GM10266 (cell line): ENCODE data around the gene EPM2AIP1.

Experiments
- DNase-seq: peaks from one replicate; pipeline ENCODE4 v3.0.0; 2012; ENCODE audit errors: extremely low spot score
- TF ChIP-seq, protein P1 (sequence below): IDR thresholded peaks from 2 replicates; pipeline ENCODE4 v1.5.1; 2012; ENCODE audit warnings: mild to moderate bottlenecking, low read depth; ENCODE audit not compliant: control insufficient read depth, insufficient read depth; ENCODE audit errors: missing control alignments

EPM2AIP1 gene

DNA sequence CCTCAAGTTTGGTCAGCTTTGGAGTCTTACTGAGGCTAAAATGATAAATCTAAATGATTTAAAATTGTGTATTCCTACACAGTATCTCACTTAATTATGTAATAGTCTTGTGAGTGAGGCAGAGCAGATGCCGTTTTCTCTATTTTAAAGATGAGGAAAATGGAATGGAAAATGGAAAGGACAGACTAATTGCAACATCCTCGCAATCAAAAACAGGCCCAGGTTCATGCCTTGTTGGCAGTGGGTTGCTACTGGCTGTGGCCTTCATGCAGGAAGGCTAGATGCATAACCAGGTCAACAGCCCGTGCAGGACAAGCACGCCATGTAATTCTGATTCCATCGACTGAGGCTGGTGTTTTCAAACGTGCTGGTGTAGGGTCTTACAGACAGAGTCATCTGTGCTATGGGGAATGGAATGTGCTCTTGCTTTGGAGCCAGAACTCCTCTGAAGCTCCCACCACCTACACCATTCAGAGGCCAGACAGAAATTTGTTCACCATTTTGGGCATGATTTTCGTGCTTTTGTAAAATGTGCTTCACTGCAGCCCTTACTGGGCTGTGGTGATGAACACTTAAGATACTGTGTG, 38.3 kb upstream of the EPM2AIP1 start:
- TF ChIP-seq, protein P1, sequence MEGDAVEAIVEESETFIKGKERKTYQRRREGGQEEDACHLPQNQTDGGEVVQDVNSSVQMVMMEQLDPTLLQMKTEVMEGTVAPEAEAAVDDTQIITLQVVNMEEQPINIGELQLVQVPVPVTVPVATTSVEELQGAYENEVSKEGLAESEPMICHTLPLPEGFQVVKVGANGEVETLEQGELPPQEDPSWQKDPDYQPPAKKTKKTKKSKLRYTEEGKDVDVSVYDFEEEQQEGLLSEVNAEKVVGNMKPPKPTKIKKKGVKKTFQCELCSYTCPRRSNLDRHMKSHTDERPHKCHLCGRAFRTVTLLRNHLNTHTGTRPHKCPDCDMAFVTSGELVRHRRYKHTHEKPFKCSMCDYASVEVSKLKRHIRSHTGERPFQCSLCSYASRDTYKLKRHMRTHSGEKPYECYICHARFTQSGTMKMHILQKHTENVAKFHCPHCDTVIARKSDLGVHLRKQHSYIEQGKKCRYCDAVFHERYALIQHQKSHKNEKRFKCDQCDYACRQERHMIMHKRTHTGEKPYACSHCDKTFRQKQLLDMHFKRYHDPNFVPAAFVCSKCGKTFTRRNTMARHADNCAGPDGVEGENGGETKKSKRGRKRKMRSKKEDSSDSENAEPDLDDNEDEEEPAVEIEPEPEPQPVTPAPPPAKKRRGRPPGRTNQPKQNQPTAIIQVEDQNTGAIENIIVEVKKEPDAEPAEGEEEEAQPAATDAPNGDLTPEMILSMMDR, result no peak

DNA sequence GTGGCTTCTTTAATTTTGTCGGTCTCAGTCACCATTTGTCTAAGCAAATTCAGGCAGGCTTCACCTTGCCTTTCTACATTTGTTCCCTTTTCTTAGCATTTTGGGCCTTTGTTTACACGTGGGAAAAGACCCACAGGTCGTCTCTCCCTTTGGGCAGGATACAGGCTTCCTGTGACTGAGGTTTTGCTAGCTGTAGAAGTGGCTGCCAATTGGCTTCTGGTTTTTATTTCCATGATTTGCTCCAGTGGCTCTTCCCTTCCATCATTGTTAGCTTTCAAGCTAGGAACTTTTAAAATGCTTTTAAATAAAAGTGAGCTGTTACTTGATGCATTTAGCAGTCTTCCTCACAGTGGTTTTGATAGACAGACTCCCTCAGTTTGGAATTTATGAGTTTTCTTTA, 37.7 kb upstream of the EPM2AIP1 start:
- TF ChIP-seq, protein P1, result no peak
- no peak for DNase-seq

More for the DNA sequence above, 38.3 kb upstream of the EPM2AIP1 start:
- DNase-seq, result no peak

DNA sequence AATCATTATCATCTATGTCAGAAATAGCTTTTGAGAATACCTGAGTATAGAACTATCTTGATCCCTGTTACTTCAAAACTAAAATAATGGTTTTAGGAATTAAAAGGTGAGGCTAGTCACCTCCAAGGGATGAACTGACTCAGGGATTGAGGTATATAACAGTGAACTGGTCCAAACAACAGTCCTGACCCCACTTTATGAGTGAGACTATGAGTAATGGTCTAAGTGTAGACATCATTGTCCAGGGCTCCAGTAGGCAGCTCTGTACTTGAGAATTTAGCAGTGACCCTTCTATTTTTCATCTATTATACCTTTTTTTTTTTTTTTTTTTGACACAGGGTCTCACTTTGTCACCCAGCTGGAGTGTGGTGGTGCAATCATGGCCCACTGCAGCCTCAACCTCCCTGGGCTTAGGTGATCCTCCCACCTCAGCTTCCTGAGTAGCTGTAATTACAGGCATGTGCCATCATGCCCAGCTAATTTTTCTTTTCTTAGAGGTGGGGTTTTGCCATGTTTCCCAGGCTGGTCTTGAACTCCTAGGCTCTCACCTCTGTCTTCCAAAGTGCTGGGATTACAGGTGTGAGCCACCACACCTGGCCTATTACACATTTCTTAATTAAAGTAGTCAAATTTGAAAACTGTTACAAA, 36.7 kb upstream of the EPM2AIP1 start:
- TF ChIP-seq, protein P1, result no peak
- no peak for DNase-seq

DNA sequence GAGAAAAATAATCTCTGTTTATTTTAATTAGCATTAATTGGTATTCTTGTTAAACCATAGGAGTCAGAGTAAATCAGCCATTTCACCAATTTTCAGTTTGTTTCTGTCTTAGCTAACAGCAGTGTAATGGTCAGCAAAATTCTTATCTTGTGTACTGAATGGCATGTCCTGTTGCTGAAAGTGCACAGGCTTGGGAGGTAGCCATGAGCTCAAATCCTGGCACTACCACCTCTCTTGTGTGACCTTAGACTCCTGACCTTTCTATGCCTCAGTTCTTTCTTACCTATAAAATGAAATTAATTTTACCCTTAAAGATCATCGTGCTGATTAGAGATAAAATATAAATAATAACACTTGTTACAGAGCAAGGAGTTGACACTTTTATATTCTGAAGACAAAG, 36.2 kb upstream of the EPM2AIP1 start:
- no peak for DNase-seq
- TF ChIP-seq, protein P1, result no peak

DNA sequence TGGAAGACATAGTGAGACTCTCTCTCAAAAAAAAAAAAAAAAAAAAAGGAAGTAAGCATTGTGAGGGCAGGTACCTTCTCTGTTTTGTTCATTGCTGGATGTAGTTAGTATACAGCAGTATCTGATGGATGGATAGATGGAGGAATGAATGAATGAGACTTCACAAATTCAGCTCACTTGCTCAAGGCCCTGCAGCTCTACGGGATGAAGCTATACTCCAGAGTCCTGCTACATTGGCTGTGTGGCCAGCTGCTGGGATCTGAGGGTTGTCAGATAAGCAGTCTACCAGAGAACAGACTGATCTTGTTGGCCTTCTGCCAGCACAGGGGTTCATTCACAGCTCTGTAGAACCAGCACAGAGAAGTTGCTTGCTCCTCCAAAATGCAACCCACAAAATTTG, 35.4 kb upstream of the EPM2AIP1 start:
- TF ChIP-seq, protein P1, result no peak
- DNase-seq, result no peak

DNA sequence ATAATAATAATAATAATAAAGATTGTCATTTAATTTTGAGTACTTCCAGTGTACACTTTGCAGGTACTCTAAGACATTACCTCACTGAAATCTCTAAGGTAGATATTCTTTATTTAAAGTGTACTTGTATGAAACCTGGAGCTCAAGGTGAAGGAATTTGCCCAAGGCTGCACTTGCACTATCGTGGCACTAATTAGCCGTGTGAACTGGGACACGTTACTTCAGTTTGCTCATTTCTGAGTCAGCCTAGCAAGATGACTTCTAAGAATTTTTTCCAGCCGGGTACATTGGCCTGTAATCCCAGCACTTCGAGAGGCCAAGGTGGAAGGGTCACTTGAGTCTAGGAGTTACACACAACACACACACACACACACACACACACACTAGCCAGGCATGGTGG, 33.9 kb upstream of the EPM2AIP1 start:
- no peak for DNase-seq

More for the DNA sequence above, 33.9 kb upstream of the EPM2AIP1 start:
- TF ChIP-seq, protein P1, result no peak
